CD14-positive monocyte (primary cell): Measurements from ENCODE around the gene PER3. TPM values are rescaled to one million over a fixed set of nuclear protein-coding genes. Genes with fewer than 3 reads are reported as not detected.

Experiments used
- DNase-seq, 3 donors: peaks; one replicate each; pipeline ENCODE4 v3.0.0-alpha.2; 2011 to 2022
- H2AFZ ChIP-seq: 2 replicates; pipeline ENCODE4 v1.6.0; 2012; ENCODE audit warnings: mild to moderate bottlenecking, low read depth, low read length, inconsistent platforms; ENCODE audit not compliant: insufficient read depth, poor library complexity, severe bottlenecking
- H3K27ac ChIP-seq, 2 donors: 1 replicate in 1 of 2; 2 replicates in 1 of 2; pipeline ENCODE4 v1.5.1; 2012 to 2013; ENCODE audit warnings: low read length in 2 of 2, control low read depth in 1 of 2, inconsistent platforms in 1 of 2, low read depth in 1 of 2, mild to moderate bottlenecking in 1 of 2
- H3K27me3 ChIP-seq, 2 donors: one replicate each; pipeline versions ENCODE4 v1.6.0 to v1.6.1; 2011 to 2013; ENCODE audit warnings: low read length in 2 of 2; ENCODE audit not compliant: control insufficient read depth in 2 of 2, insufficient read depth in 2 of 2
- H3K36me3 ChIP-seq, 2 donors: replicated peaks in 1 of 2; 1 replicate in 1 of 2; 2 replicates in 1 of 2; pipeline versions ENCODE4 v1.5.1 to v1.6.1; 2012 to 2013; ENCODE audit warnings: low read length in 2 of 2, control low read depth in 1 of 2, inconsistent platforms in 1 of 2, mild to moderate bottlenecking in 1 of 2; ENCODE audit not compliant: insufficient read depth in 2 of 2, control insufficient read depth in 1 of 2
- H3K4me1 ChIP-seq, 2 donors: 1 replicate in 1 of 2; 2 replicates in 1 of 2; pipeline versions ENCODE4 v1.5.1 to v1.6.1; 2012 to 2013; ENCODE audit warnings: low read length in 2 of 2, control low read depth in 1 of 2, inconsistent platforms in 1 of 2, mild to moderate bottlenecking in 1 of 2, moderate library complexity in 1 of 2; ENCODE audit not compliant: insufficient read depth in 2 of 2, control insufficient read depth in 1 of 2
- H3K4me2 ChIP-seq: replicated peaks from 2 replicates; pipeline ENCODE3; 2012; ENCODE audit warnings: low read length, moderate library complexity, mild to moderate bottlenecking; ENCODE audit not compliant: poor library complexity, severe bottlenecking; ENCODE audit errors: extremely low read depth
- H3K4me3 ChIP-seq, 3 experiments: fragments of 200-600 bp in 1 of 3; sonication (generic) in 1 of 3; replicated peaks in 1 of 3; 1 replicate in 2 of 3; 2 replicates in 1 of 3; pipeline ENCODE4 v1.5.1; 2011 to 2013; ENCODE audit warnings: low read length in 3 of 3, mild to moderate bottlenecking in 3 of 3, control low read depth in 2 of 3, low read depth in 2 of 3, inconsistent platforms in 1 of 3, moderate library complexity in 1 of 3
- H3K79me2 ChIP-seq: 2 replicates; pipeline ENCODE4 v1.6.0; 2012; ENCODE audit warnings: mild to moderate bottlenecking, control low read depth, inconsistent platforms, low read length, moderate library complexity; ENCODE audit not compliant: insufficient read depth
- H3K9ac ChIP-seq: 2 replicates; pipeline ENCODE4 v1.6.0; 2017; ENCODE audit warnings: low read length, mild to moderate bottlenecking; ENCODE audit not compliant: insufficient read depth, poor library complexity, severe bottlenecking
- H3K9me3 ChIP-seq, 2 donors: replicated peaks in 1 of 2; 1 replicate in 1 of 2; 2 replicates in 1 of 2; pipeline versions ENCODE4 v1.5.1 to v1.6.1; 2012 to 2013; ENCODE audit warnings: low read length in 2 of 2, control low read depth in 1 of 2; ENCODE audit not compliant: control insufficient read depth in 1 of 2, insufficient read depth in 1 of 2
- H4K20me1 ChIP-seq: 2 replicates; pipeline ENCODE4 v1.6.0; 2012; ENCODE audit warnings: mild to moderate bottlenecking, low read length, control low read depth, moderate library complexity; ENCODE audit not compliant: insufficient read depth
- H3K27ac Mint-ChIP-seq, 7 donors: one replicate each; pipeline ENCODE4 v1.8.0; 2020; ENCODE audit warnings: mild to moderate bottlenecking in 7 of 7, mixed read lengths in 7 of 7, moderate library complexity in 6 of 7, inconsistent platforms in 2 of 7
- H3K27me3 Mint-ChIP-seq, 3 donors: one replicate each; pipeline ENCODE4 v1.8.0; 2021 to 2022; ENCODE audit warnings: low read depth in 3 of 3, mild to moderate bottlenecking in 3 of 3, mixed read lengths in 3 of 3, moderate library complexity in 3 of 3, inconsistent platforms in 1 of 3
- H3K36me3 Mint-ChIP-seq, 2 donors: one replicate each; pipeline ENCODE4 v1.8.0; 2020; ENCODE audit warnings: mixed read lengths in 2 of 2, inconsistent platforms in 1 of 2, mild to moderate bottlenecking in 1 of 2
- H3K4me1 Mint-ChIP-seq: one replicate; pipeline ENCODE4 v1.8.0; 2020; ENCODE audit warnings: mild to moderate bottlenecking, mixed read lengths
- H3K4me3 Mint-ChIP-seq, 2 donors: one replicate each; pipeline ENCODE4 v1.8.0; 2020; ENCODE audit warnings: mild to moderate bottlenecking in 2 of 2, mixed read lengths in 2 of 2, moderate library complexity in 1 of 2
- H3K9me3 Mint-ChIP-seq, 7 donors: one replicate each; pipeline ENCODE4 v1.8.0; 2020 to 2022; ENCODE audit warnings: mixed read lengths in 7 of 7, mild to moderate bottlenecking in 6 of 7, moderate library complexity in 6 of 7, inconsistent platforms in 2 of 7
- CTCF ChIP-seq: fragments of 200-600 bp; IDR thresholded peaks from one replicate; pipeline ENCODE4 v1.8.0; 2022; ENCODE audit warnings: antibody characterized with exemption, mild to moderate bottlenecking
- WGBS: methylation state at CpG from one replicate; pipeline ENCODE4 v1.1.5; 2013; ENCODE audit warnings: missing lambda C conversion rate; ENCODE audit not compliant: insufficient coverage; 5-methylcytosine and 5-hydroxymethylcytosine counted together
- intact Hi-C, 2 donors: fragments of 100-400 bp; cut with micrococcal nuclease; formaldehyde crosslinking; loops; one replicate each; pipeline versions ENCODE4 v1.15.0 to v1.15.1; 2023
- polyA plus RNA-seq, 3 donors: library from polyadenylated mRNA; depleted of rRNA in 1 of 3; unstranded in 2 of 3; stranded (reverse) in 1 of 3; fragments of 300-500 nt in 2 of 3; fragments of >200 nt in 1 of 3; fragmentation: Illumina TruSeq in 2 of 3; gene quantifications; 1 replicate in 2 of 3; 2 replicates in 1 of 3; pipeline ENCODE4 v1.2.3, GENCODE V29; 2012 to 2021

Gene PER3
- polyA plus RNA-seq, 3 donors: 0.46 to 2.3 (median 2.0) TPM

GRCh38 chr1:7878027-7878426, 93.9 kb downstream of the PER3 start:
- no CpG with 5 or more reads among the region's 1 CpG for WGBS

GRCh38 chr1:7879228-7879627, 95.1 kb downstream of the PER3 start:
- Mint-ChIP-seq H3K27ac (no peak overlapping the region), H3K27me3 (peaks cover 0 to 4% (median 1%) of the 10 kb centered on the region in 3 donors), H3K9me3 (peaks cover 14 to 41% (median 30%) of the 10 kb centered on the region in 7 donors), H3K4me1 (no peaks in the 10 kb centered on the region), H3K36me3 (no peaks in the 10 kb centered on the region), H3K4me3 (no peak overlapping the region)
- Histone ChIP-seq H3K27ac (no peak overlapping the region), H3K4me2 (no peak overlapping the region), H2AFZ (no peak overlapping the region), H3K36me3 (no peaks in the 10 kb centered on the region), H3K9me3 (peaks cover 0 to 18% of the 10 kb centered on the region in 2 donors), H3K4me1 (no peaks in the 10 kb centered on the region), H3K79me2 (no peaks in the 10 kb centered on the region), H3K9ac (no peak overlapping the region), H3K4me3 (no peak overlapping the region), H3K27me3 (no peaks in the 10 kb centered on the region), H4K20me1 (no peaks in the 10 kb centered on the region)
- intact Hi-C loops: no loop called here
- no peak for TF ChIP-seq CTCF
- no peak for DNase-seq
- 100% methylated on average over 1 of the region's 3 CpGs for WGBS

More at GRCh38 chr1:7878027-7878426, 93.9 kb downstream of the PER3 start:
- Histone ChIP-seq H3K4me3 (no peak overlapping the region), H3K79me2 (no peaks in the 10 kb centered on the region), H3K36me3 (no peaks in the 10 kb centered on the region), H2AFZ (no peak overlapping the region), H3K9ac (no peak overlapping the region), H4K20me1 (no peaks in the 10 kb centered on the region), H3K27ac (no peak overlapping the region), H3K27me3 (no peaks in the 10 kb centered on the region), H3K4me2 (no peak overlapping the region), H3K4me1 (no peaks in the 10 kb centered on the region), H3K9me3 (peaks cover 0 to 18% of the 10 kb centered on the region in 2 donors)
- H3K9me3 Mint-ChIP-seq: peaks cover 14 to 42% (median 32%) of the 10 kb centered on the region in 7 donors
- H3K27me3 Mint-ChIP-seq: peaks cover 0 to 2% (median 1%) of the 10 kb centered on the region in 3 donors
- TF ChIP-seq CTCF: no peak
- no peak for DNase-seq
- intact Hi-C loops: no loop called here
- no peak overlapping the region for H3K27ac Mint-ChIP-seq
- H3K4me1 Mint-ChIP-seq: no peaks in the 10 kb centered on the region
- H3K4me3 Mint-ChIP-seq: no peak overlapping the region
- no peaks in the 10 kb centered on the region for H3K36me3 Mint-ChIP-seq
